GM12878 (cell line): ENCODE data around the gene TMEM212. TPM values are rescaled to one million over a fixed set of nuclear protein-coding genes. Genes with fewer than 3 reads are reported as not detected.

ENCODE experiments used
- CEBPZ ChIP-seq: fragments of 150-350 bp; IDR thresholded peaks from 2 replicates; pipeline ENCODE4 v1.6.1; 2016; ENCODE audit warnings: low read depth, low read length
- CHD1 ChIP-seq: IDR thresholded peaks from 2 replicates; pipeline ENCODE4 v1.6.1; 2012; ENCODE audit warnings: low read depth, low read length, improper control_type of control experiment
- HSF1 ChIP-seq: fragments of 150-350 bp; IDR thresholded peaks from 2 replicates; pipeline ENCODE4 v1.6.1; 2014; ENCODE audit warnings: mild to moderate bottlenecking, low read depth, low read length
- IRF4 ChIP-seq: IDR thresholded peaks from 2 replicates; pipeline ENCODE4 v1.6.1; 2011; ENCODE audit warnings: low read depth, low read length
- IRF5 ChIP-seq: fragments of 450-650 bp; IDR thresholded peaks from 2 replicates; pipeline ENCODE4 v1.6.1; 2017; ENCODE audit warnings: borderline replicate concordance
- NR2F1 ChIP-seq: fragments of 450-650 bp; conservative IDR thresholded peaks from 2 replicates; pipeline ENCODE4 v1.6.1; 2017; ENCODE audit warnings: mild to moderate bottlenecking
- PAX5 ChIP-seq: IDR thresholded peaks from 2 replicates; pipeline ENCODE4 v1.6.1; 2011; ENCODE audit warnings: low read depth, low read length, borderline replicate concordance
- SKIL ChIP-seq: fragments of 450-650 bp; IDR thresholded peaks from 2 replicates; pipeline ENCODE4 v1.6.1; 2017; ENCODE audit warnings: mild to moderate bottlenecking, low read depth, inconsistent platforms; ENCODE audit not compliant: poor library complexity, severe bottlenecking
- WRNIP1 ChIP-seq: IDR thresholded peaks from 2 replicates; pipeline ENCODE4 v1.6.1; 2011; ENCODE audit warnings: low read depth, low read length, improper control_type of control experiment, borderline replicate concordance
- ZNF217 ChIP-seq: fragments of 450-650 bp; IDR thresholded peaks from 2 replicates; pipeline ENCODE4 v1.6.1; 2017; ENCODE audit warnings: antibody characterized with exemption, mild to moderate bottlenecking
- polyA plus RNA-seq, 11 experiments: library from polyadenylated mRNA; depleted of rRNA in 4 of 11; unstranded in 6 of 11; stranded (reverse) in 5 of 11; fragments of >200 nt; fragmentation: Nextera tagmentation in 4 of 11; fragmentation: Illumina TruSeq in 1 of 11; extraction: Ambion mirVana in 4 of 11; extraction: Trizol in 1 of 11; gene quantifications; 1 replicate in 1 of 11; 2 replicates in 10 of 11; pipeline versions ENCODE4 v1.2.1 to v1.2.3, GENCODE V29; 2011 to 2016; ENCODE audit warnings: inconsistent platforms in 2 of 11, missing spikeins in 2 of 11, low read depth in 1 of 11
- total RNA-seq, 4 experiments: library from RNA; depleted of rRNA in 3 of 4; stranded (reverse); fragments of >200 nt in 3 of 4; fragmentation: Illumina TruSeq in 1 of 4; extraction: Trizol in 1 of 4; gene quantifications; 2 replicates each; pipeline versions ENCODE4 v1.2.1 to v1.2.3, GENCODE V29; 2013 to 2021

The TMEM212 gene
- total and polyA plus RNA-seq, 10 of the 15 experiments (the other 5 are each of a cell fraction or from before 2014, with no cell fraction given), result not detected

GRCh38 chr3:171849617-171850319 lies 6.6 kb downstream of the TMEM212 start (continued):
- TF ChIP-seq CEBPZ (no peak), NR2F1 (no peak), WRNIP1 (no peak), PAX5 (no peak), ZNF217 (no peak), SKIL (no peak), IRF4 (no peak), IRF5 (no peak), HSF1 (no peak), CHD1 (no peak)
